HK-2 (cell line): ENCODE data around the gene EFHC1.

Experiments
- DNase-seq: peaks from one replicate; pipeline ENCODE4 v3.0.0-alpha.2; 2018; ENCODE audit not compliant: unreplicated experiment

Gene EFHC1

GRCh38 chr6:52555518-52556233, 135.5 kb downstream of the EFHC1 start:
- no peak for DNase-seq

- no peak for DNase-seq
Observed at GRCh38 chr6:52557389-52558265, 137.5 kb downstream of the EFHC1 start.

GRCh38 chr6:52558266-52559000, 138.3 kb downstream of the EFHC1 start:
- no peak for DNase-seq

- no peak for DNase-seq
Observed at GRCh38 chr6:52560462-52560861, 140.3 kb downstream of the EFHC1 start.

- no peak for DNase-seq
Observed at GRCh38 chr6:52562911-52563310, 142.8 kb downstream of the EFHC1 start.

GRCh38 chr6:52564856-52565255, 144.7 kb downstream of the EFHC1 start:
- DNase-seq: no peak

GRCh38 chr6:52566201-52566600, 146.1 kb downstream of the EFHC1 start:
- no peak for DNase-seq

- peak; percentile 41 for DNase-seq
Observed at GRCh38 chr6:52566853-52567279, 146.7 kb downstream of the EFHC1 start.

- no peak for DNase-seq
Observed at GRCh38 chr6:52568320-52568719, 148.2 kb downstream of the EFHC1 start.

GRCh38 chr6:52570291-52570700, 150.2 kb downstream of the EFHC1 start:
- no peak for DNase-seq

GRCh38 chr6:52571099-52571755, 151.1 kb downstream of the EFHC1 start:
- no peak for DNase-seq

- no peak for DNase-seq
Observed at GRCh38 chr6:52572536-52572935, 152.4 kb downstream of the EFHC1 start.

- DNase-seq: no peak
Observed at GRCh38 chr6:52573295-52573694, 153.2 kb downstream of the EFHC1 start.
